DND-41 (cell line): ENCODE results near the gene MEIS1.

Experiments used
- ATAC-seq: fragments of 200-7000 bp; cut with Tn5 transposase; 3 replicates; pipeline ENCODE4 v1.9.1; 2021; ENCODE audit warnings: low read depth; ENCODE audit not compliant: insufficient read depth
- DNase-seq: peaks from one replicate; pipeline ENCODE4 v3.0.0-alpha.2; 2020
- H2AFZ ChIP-seq: 2 replicates; pipeline ENCODE4 v1.6.0; 2012; ENCODE audit warnings: low read depth, low read length
- H3K27ac ChIP-seq: 2 replicates; pipeline ENCODE4 v1.5.1; 2012; ENCODE audit warnings: low read length, inconsistent platforms
- H3K27me3 ChIP-seq: fragments of 200-600 bp; sonication (generic); 2 replicates; pipeline ENCODE4 v1.6.0; 2012; ENCODE audit warnings: low read length, mild to moderate bottlenecking, inconsistent platforms; ENCODE audit not compliant: insufficient read depth, poor library complexity
- H3K36me3 ChIP-seq: 2 replicates; pipeline ENCODE4 v1.5.1; 2012; ENCODE audit warnings: low read length, inconsistent platforms; ENCODE audit not compliant: insufficient read depth
- H3K4me1 ChIP-seq: 2 replicates; pipeline ENCODE4 v1.5.1; 2012; ENCODE audit warnings: mild to moderate bottlenecking, low read length; ENCODE audit not compliant: insufficient read depth
- H3K4me2 ChIP-seq: 2 replicates; pipeline ENCODE4 v1.6.0; 2012; ENCODE audit warnings: mild to moderate bottlenecking, moderate library complexity, low read length, inconsistent platforms; ENCODE audit not compliant: insufficient read depth
- H3K4me3 ChIP-seq, 2 experiments: fragments of 200-600 bp in 1 of 2; shearing (Covaris generic) in 1 of 2; 2 replicates each; pipeline ENCODE4 v1.5.1; 2012 to 2016; ENCODE audit warnings: inconsistent platforms in 2 of 2, low read length in 2 of 2, mild to moderate bottlenecking in 2 of 2, low read depth in 1 of 2, moderate library complexity in 1 of 2
- H3K79me2 ChIP-seq: 2 replicates; pipeline ENCODE4 v1.6.0; 2012; ENCODE audit warnings: low read length, inconsistent platforms; ENCODE audit not compliant: insufficient read depth
- H3K9ac ChIP-seq: 2 replicates; pipeline ENCODE4 v1.6.0; 2012; ENCODE audit warnings: low read depth, mild to moderate bottlenecking, inconsistent platforms, low read length, moderate library complexity
- H3K9me3 ChIP-seq: 2 replicates; pipeline ENCODE4 v1.5.1; 2012; ENCODE audit warnings: low read length, moderate library complexity, mild to moderate bottlenecking, inconsistent platforms; ENCODE audit not compliant: insufficient read depth, severe bottlenecking
- H4K20me1 ChIP-seq: 2 replicates; pipeline ENCODE4 v1.6.0; 2012; ENCODE audit warnings: low read length; ENCODE audit not compliant: insufficient read depth
- CTCF ChIP-seq: IDR thresholded peaks from 2 replicates; pipeline ENCODE4 v1.5.1; 2012; ENCODE audit warnings: borderline replicate concordance, low read length, moderate library complexity, mild to moderate bottlenecking; ENCODE audit not compliant: poor library complexity, severe bottlenecking; ENCODE audit errors: extremely low read depth
- EZH2 ChIP-seq: IDR thresholded peaks from 3 replicates; pipeline ENCODE4 v1.6.1; 2012; ENCODE audit warnings: borderline replicate concordance, low read depth, mild to moderate bottlenecking, moderate library complexity, low read length, inconsistent platforms; ENCODE audit not compliant: severe bottlenecking

The MEIS1 gene

GRCh38 chr2:66543257-66543767, 108.4 kb downstream of the MEIS1 start:
- Histone ChIP-seq H3K4me3 (no peak overlapping the region), H4K20me1 (no peaks in the 10 kb centered on the region), H3K27me3 (peaks cover 4% of the 10 kb centered on the region), H2AFZ (no peak overlapping the region), H3K27ac (no peak overlapping the region), H3K9ac (no peak overlapping the region), H3K36me3 (no peaks in the 10 kb centered on the region), H3K4me2 (no peak overlapping the region), H3K79me2 (no peaks in the 10 kb centered on the region), H3K9me3 (no peaks in the 10 kb centered on the region), H3K4me1 (no peaks in the 10 kb centered on the region)
- no peak for DNase-seq
- TF ChIP-seq EZH2 (no peak), CTCF (no peak)
- no peak for ATAC-seq

GRCh38 chr2:66544258-66544657, 109.3 kb downstream of the MEIS1 start:
- no peak for ATAC-seq
- H3K9ac ChIP-seq = no peak overlapping the region
- H3K27me3 ChIP-seq = peaks cover 4% of the 10 kb centered on the region
- no peak overlapping the region for H3K4me2 ChIP-seq
- no peak overlapping the region for H3K4me3 ChIP-seq
- no peaks in the 10 kb centered on the region for H3K79me2 ChIP-seq
- H3K27ac ChIP-seq = no peak overlapping the region
- no peak for DNase-seq
- no peaks in the 10 kb centered on the region for H3K9me3 ChIP-seq
- H4K20me1 ChIP-seq = no peaks in the 10 kb centered on the region
- TF ChIP-seq CTCF (no peak), EZH2 (no peak)
- H3K4me1 ChIP-seq = no peaks in the 10 kb centered on the region
- H2AFZ ChIP-seq = no peak overlapping the region
- no peaks in the 10 kb centered on the region for H3K36me3 ChIP-seq

GRCh38 chr2:66545258-66545657, 110.3 kb downstream of the MEIS1 start:
- no peaks in the 10 kb centered on the region for H3K79me2 ChIP-seq
- H4K20me1 ChIP-seq = no peaks in the 10 kb centered on the region
- peaks cover 4% of the 10 kb centered on the region for H3K27me3 ChIP-seq
- H3K4me2 ChIP-seq = no peak overlapping the region
- no peaks in the 10 kb centered on the region for H3K4me1 ChIP-seq
- no peaks in the 10 kb centered on the region for H3K9me3 ChIP-seq
- H3K4me3 ChIP-seq = no peak overlapping the region
- TF ChIP-seq CTCF = no peak
- no peak for TF ChIP-seq EZH2
- H3K9ac ChIP-seq = no peak overlapping the region
- DNase-seq (no peak), ATAC-seq (no peak)
- H3K27ac ChIP-seq = no peak overlapping the region
- no peak overlapping the region for H2AFZ ChIP-seq
- no peaks in the 10 kb centered on the region for H3K36me3 ChIP-seq

- Histone ChIP-seq H3K4me3 (no peak overlapping the region), H4K20me1 (no peaks in the 10 kb centered on the region), H2AFZ (no peak overlapping the region), H3K4me1 (no peaks in the 10 kb centered on the region), H3K79me2 (no peaks in the 10 kb centered on the region), H3K4me2 (no peak overlapping the region), H3K27ac (no peak overlapping the region), H3K27me3 (peaks cover 4% of the 10 kb centered on the region), H3K9me3 (no peaks in the 10 kb centered on the region), H3K9ac (no peak overlapping the region), H3K36me3 (no peaks in the 10 kb centered on the region)
- TF ChIP-seq EZH2 = no peak
- TF ChIP-seq CTCF = no peak
- DNase-seq = no peak
- no peak for ATAC-seq
Measured at GRCh38 chr2:66547118-66547517, 112.2 kb downstream of the MEIS1 start.
